Testis (tissue), 3 donors: ENCODE data around the gene MAJIN. TPM values are rescaled to one million over a fixed set of nuclear protein-coding genes. Genes with fewer than 3 reads are reported as not detected.

ENCODE experiments used
- DNase-seq: peaks from one replicate; pipeline ENCODE4 v3.0.0-alpha.2; 2019
- H3K27ac ChIP-seq, 2 donors: fragments of 200-600 bp; sonication (generic); one replicate each; pipeline ENCODE4 v1.5.1; 2019
- H3K27me3 ChIP-seq: fragments of 200-600 bp; sonication (generic); one replicate; pipeline ENCODE4 v1.5.1; 2019
- H3K36me3 ChIP-seq: fragments of 200-600 bp; sonication (generic); one replicate; pipeline ENCODE4 v1.5.1; 2017; ENCODE audit warnings: low read depth; ENCODE audit errors: missing control alignments
- H3K4me1 ChIP-seq: fragments of 200-600 bp; sonication (generic); one replicate; pipeline ENCODE4 v1.5.1; 2019
- H3K4me3 ChIP-seq, 2 donors: fragments of 200-600 bp; sonication (generic); one replicate each; pipeline ENCODE4 v1.5.1; 2017 to 2019
- H3K9me3 ChIP-seq: fragments of 200-600 bp; sonication (generic); one replicate; pipeline ENCODE4 v1.5.1; 2017
- POLR2A ChIP-seq: fragments of 450-650 bp; IDR thresholded peaks from one replicate; pipeline ENCODE4 v1.6.1; 2017; ENCODE audit warnings: antibody characterized with exemption, mild to moderate bottlenecking, moderate library complexity
- WGBS, 2 donors: methylation state at CpG; one replicate each; pipeline ENCODE4 v1.1.5; 2018; 5-methylcytosine and 5-hydroxymethylcytosine counted together
- intact Hi-C: fragments of 100-400 bp; cut with DNase I; formaldehyde crosslinking; loops from one replicate; pipeline ENCODE4 v1.15.1; 2023; ENCODE audit warnings: low total_unique reads
- polyA plus RNA-seq: library from polyadenylated mRNA; stranded (reverse); fragments of 350-450 nt; fragmentation: Illumina TruSeq; extraction: RNeasy Lipid Tissue Mini Kit (QIAGEN cat#74804); gene quantifications from one replicate; pipeline ENCODE4 v1.2.3, GENCODE V29; 2014; ENCODE audit warnings: low read depth, low replicate concordance; ENCODE audit not compliant: insufficient read depth
- total RNA-seq, 2 donors: library from RNA; depleted of rRNA; stranded (reverse); fragments of >200 nt; gene quantifications; one replicate each; pipeline ENCODE4 v1.2.3, GENCODE V29; 2016
- TF ChIP-seq, protein P1 (sequence below), 3 experiments: fragments of 450-650 bp in 2 of 3; fragments of 200-600 bp in 1 of 3; sonication (generic) in 1 of 3; IDR thresholded peaks; one replicate each; pipeline ENCODE4 v1.5.1; 2016 to 2019; ENCODE audit warnings: antibody characterized with exemption in 3 of 3, mild to moderate bottlenecking in 2 of 3, moderate library complexity in 1 of 3

MAJIN gene
- total and polyA plus RNA-seq, 3 donors from 2014 or later: 14.4 to 36.4 (median 34.8) TPM

DNA sequence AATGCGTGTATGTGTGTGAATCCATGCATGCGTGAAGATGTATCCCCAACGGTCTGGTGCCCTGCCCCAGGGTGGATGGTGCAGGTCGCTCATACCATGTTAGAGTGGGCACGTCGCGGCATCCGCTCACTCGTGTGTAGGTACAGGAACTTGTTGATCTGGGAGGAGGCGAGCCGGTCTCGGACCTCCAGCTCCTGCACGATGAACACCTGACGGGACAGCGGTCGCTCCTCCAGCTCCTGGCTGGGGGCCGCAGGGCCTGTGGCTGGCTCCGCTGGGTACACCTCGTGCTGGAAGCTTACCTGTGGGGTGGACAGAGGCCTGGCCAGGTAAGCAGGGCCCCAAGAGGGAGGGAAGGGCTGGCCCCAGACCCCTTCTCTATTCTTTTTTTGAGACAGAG lies 73.4 kb downstream of the MAJIN start:
- Histone ChIP-seq H3K4me1 (no peaks in the 10 kb centered on the region), H3K9me3 (no peaks in the 10 kb centered on the region), H3K27ac (no peak overlapping the region), H3K36me3 (no peaks in the 10 kb centered on the region), H3K27me3 (no peaks in the 10 kb centered on the region), H3K4me3 (no peak overlapping the region)
- WGBS, 2 donors: 93% methylated on average over 19 of the region's 19 CpGs; no CpG with 5 or more reads in 1 of the 2 donors
- TF ChIP-seq POLR2A: no peak
- DNase-seq: no peak
- intact Hi-C loops: no loop called here

DNA sequence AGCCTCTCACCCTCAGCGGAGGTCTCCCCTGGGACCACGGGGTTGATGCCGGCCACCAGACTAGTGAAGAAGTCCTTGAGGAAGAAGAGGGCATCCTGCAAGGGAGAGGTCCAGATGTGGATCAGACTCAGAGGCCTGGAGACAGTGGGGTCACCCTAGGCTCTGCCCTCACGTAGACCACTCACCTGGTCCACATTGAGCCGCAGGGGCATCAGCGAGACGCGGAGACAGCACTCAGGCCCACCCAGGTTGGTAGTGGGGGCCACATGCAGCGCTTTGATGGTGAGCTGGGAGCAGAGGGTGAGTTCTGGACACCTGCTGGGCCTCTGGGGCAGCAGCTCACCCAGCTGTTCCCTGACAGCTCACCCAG lies 73.8 kb downstream of the MAJIN start:
- WGBS, 2 donors: 80 to 85% methylated on average over 1 to 8 of the region's 9 CpGs

DNA sequence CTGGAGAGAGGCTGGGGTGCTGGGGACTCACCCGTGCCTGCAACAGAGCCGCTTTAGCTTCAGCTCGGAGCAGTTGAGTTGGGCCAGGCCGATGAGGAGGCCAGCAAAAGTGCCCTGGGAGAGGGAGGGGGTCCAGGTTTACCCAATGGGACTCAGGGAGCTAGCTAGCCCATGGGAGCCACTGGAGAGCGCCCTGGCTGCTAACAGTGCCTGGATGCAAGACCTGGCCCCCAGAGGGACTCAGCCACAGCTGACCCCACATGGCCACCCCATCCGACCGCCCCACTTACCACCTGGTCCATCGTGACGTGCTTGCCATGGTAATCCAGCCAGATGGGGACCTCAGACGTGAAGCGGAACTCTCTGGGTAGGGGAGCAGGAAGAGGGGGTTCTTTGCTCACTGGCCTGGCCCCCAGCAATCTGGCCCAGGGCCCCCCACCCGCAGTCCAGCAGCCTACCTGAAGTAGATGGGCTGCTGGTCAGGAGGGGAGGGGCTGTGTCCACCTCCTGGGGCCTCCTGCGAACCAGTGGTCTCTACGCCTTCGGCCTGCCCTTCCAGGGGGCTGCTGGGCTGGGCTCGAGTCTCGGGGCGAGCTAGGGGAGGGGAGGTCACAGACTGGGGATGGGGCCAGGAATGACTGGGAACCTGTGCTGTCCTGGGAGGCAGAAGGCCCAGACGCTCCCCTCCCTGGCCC lies 74.4 kb downstream of the MAJIN start:
- no peak for DNase-seq
- H3K36me3 ChIP-seq: no peaks in the 10 kb centered on the region
- H3K27me3 ChIP-seq: no peaks in the 10 kb centered on the region
- H3K4me3 ChIP-seq: no peak overlapping the region
- WGBS, 2 donors: 93% methylated on average over 8 to 19 of the region's 19 CpGs
- H3K4me1 ChIP-seq: no peaks in the 10 kb centered on the region
- no peak for TF ChIP-seq POLR2A
- TF ChIP-seq, protein P1, sequence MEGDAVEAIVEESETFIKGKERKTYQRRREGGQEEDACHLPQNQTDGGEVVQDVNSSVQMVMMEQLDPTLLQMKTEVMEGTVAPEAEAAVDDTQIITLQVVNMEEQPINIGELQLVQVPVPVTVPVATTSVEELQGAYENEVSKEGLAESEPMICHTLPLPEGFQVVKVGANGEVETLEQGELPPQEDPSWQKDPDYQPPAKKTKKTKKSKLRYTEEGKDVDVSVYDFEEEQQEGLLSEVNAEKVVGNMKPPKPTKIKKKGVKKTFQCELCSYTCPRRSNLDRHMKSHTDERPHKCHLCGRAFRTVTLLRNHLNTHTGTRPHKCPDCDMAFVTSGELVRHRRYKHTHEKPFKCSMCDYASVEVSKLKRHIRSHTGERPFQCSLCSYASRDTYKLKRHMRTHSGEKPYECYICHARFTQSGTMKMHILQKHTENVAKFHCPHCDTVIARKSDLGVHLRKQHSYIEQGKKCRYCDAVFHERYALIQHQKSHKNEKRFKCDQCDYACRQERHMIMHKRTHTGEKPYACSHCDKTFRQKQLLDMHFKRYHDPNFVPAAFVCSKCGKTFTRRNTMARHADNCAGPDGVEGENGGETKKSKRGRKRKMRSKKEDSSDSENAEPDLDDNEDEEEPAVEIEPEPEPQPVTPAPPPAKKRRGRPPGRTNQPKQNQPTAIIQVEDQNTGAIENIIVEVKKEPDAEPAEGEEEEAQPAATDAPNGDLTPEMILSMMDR (IDR thresholded peaks at IDR 0.05): no peak
- H3K9me3 ChIP-seq: no peaks in the 10 kb centered on the region
- intact Hi-C loops: no loop called here
- no peak overlapping the region for H3K27ac ChIP-seq

More for the DNA sequence above, 73.8 kb downstream of the MAJIN start:
- no peaks in the 10 kb centered on the region for H3K36me3 ChIP-seq
- H3K9me3 ChIP-seq: no peaks in the 10 kb centered on the region
- intact Hi-C loops: no loop called here
- H3K4me3 ChIP-seq: no peak overlapping the region
- TF ChIP-seq, protein P1 (IDR thresholded peaks at IDR 0.05): no peak
- TF ChIP-seq POLR2A: no peak
- DNase-seq: no peak
- no peaks in the 10 kb centered on the region for H3K27me3 ChIP-seq
- H3K4me1 ChIP-seq: no peaks in the 10 kb centered on the region
- no peak overlapping the region for H3K27ac ChIP-seq

GRCh38 chr11:64896448-64897022 lies 75.4 kb downstream of the MAJIN start:
- Histone ChIP-seq H3K27ac (no peak overlapping the region), H3K4me1 (no peaks in the 10 kb centered on the region), H3K36me3 (no peaks in the 10 kb centered on the region), H3K4me3 (no peak overlapping the region), H3K9me3 (no peaks in the 10 kb centered on the region), H3K27me3 (no peaks in the 10 kb centered on the region)
- intact Hi-C loops: no loop called here
- DNase-seq: no peak
- TF ChIP-seq, protein P1 (IDR thresholded peaks at IDR 0.05): no peak
- TF ChIP-seq POLR2A: no peak
- 94 to 100% methylated on average over 4 to 14 of the region's 14 CpGs for WGBS, 2 donors

DNA sequence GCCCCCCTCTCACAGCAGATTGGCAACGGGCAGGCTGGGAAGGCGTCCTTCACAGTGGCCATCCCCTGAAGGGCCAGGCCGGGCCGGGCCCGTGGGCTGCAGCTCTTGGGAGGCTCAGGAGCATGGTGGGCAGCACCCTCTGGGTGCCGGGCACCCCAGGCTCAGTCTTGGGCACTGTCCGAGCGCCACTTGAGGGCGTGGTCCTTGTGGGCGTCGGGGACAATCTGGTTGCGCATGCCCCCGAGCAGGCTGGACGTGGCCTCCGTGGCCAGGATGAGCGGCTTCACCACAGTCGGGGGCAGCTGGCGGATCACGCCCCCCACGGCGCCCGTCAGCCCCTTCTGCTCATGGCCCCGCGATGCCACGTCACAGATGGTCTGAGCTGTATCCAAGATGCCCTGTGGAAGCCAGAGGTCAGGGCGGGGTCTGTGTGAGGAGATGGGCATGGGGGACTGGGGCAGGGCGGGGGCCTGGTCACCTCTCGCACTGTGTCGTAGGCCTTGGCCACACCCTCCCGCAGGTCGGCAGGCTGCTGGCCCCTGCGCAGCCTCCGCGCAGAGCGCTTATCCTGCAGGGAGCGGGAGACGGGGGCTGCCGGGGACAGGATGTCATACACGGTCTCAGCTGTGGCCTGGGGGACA lies 77.0 kb downstream of the MAJIN start:
- WGBS, 2 donors: 87 to 91% methylated on average over 11 to 39 of the region's 39 CpGs

More for the DNA sequence above, 77.0 kb downstream of the MAJIN start:
- Histone ChIP-seq H3K36me3 (no peaks in the 10 kb centered on the region), H3K4me3 (no peak overlapping the region), H3K27ac (no peak overlapping the region), H3K27me3 (no peaks in the 10 kb centered on the region), H3K9me3 (no peaks in the 10 kb centered on the region), H3K4me1 (no peaks in the 10 kb centered on the region)
- DNase-seq: no peak
- TF ChIP-seq, protein P1 (IDR thresholded peaks at IDR 0.05): no peak
- no peak for TF ChIP-seq POLR2A
- intact Hi-C loops: loop anchor here (5.0 kb wide), 1 partner anchor 48 kb away; no protein-coding TSS in a partner anchor
